Stimulated activated CD4-positive, alpha-beta T cell treated with anti-CD3 and anti-CD28 coated beads, Interleukin-15, amount 100 ng/mL, for 24 hours (primary cell): ENCODE data around the gene MED7.
"Not testable (repeated sequence)": the region's sequence is repeated elsewhere in the genome, so short reads cannot be mapped to it uniquely, and the experiment has no call there.

Experiments
- DNase-seq: peaks from one replicate; pipeline ENCODE4 v3.0.0-alpha.2; 2020

MED7 gene

GRCh38 chr5:157142317-157143126 lies at the start of gene MED7:
Gene MED7, minus strand, starts transcription at chr5:157142865. Its CDS starts 3,434 bp downstream, at chr5:157139431.
- DNase-seq: peak; percentile 93

GRCh38 chr5:157189223-157189622 lies 46.6 kb upstream of the MED7 start:
- peak; percentile 72 for DNase-seq

GRCh38 chr5:157188270-157188669 lies 45.6 kb upstream of the MED7 start:
- no peak for DNase-seq

GRCh38 chr5:157187046-157187754 lies 44.5 kb upstream of the MED7 start:
- no peak for DNase-seq

GRCh38 chr5:157186309-157187045 lies 43.8 kb upstream of the MED7 start:
- DNase-seq: peak; percentile 47

GRCh38 chr5:157185122-157185521 lies 42.5 kb upstream of the MED7 start:
- DNase-seq: not testable (repeated sequence)

GRCh38 chr5:157184117-157184670 lies 41.5 kb upstream of the MED7 start:
- DNase-seq: no peak

- no peak for DNase-seq
Measured at GRCh38 chr5:157182143-157182757, 39.6 kb upstream of the MED7 start.

- no peak for DNase-seq
Measured at GRCh38 chr5:157180374-157181264, 38.0 kb upstream of the MED7 start, which contains the start of gene ITK. Gene ITK, plus strand, starts transcription at chr5:157180840. Its CDS starts 138 bp downstream, at chr5:157180978.

GRCh38 chr5:157178966-157179365 lies 36.3 kb upstream of the MED7 start:
- DNase-seq: no peak

GRCh38 chr5:157177953-157178352 lies 35.3 kb upstream of the MED7 start:
- DNase-seq: no peak

GRCh38 chr5:157175071-157175612 lies 32.5 kb upstream of the MED7 start:
- DNase-seq: peak; percentile 55

GRCh38 chr5:157172403-157172802 lies 29.7 kb upstream of the MED7 start:
- DNase-seq: peak; percentile 92

- no peak for DNase-seq
Measured at GRCh38 chr5:157168286-157168685, 25.6 kb upstream of the MED7 start.

GRCh38 chr5:157167214-157167621 lies 24.6 kb upstream of the MED7 start:
- DNase-seq: no peak

GRCh38 chr5:157166214-157167213 lies 23.8 kb upstream of the MED7 start, which contains the start of gene GARIN3:
Gene GARIN3, minus strand, starts transcription at chr5:157166264. Its CDS starts 96 bp downstream, at chr5:157166168.
- no peak for DNase-seq

GRCh38 chr5:157165668-157166067 lies 23.0 kb upstream of the MED7 start:
- DNase-seq: no peak

- DNase-seq: no peak
Measured at GRCh38 chr5:157165261-157165660, 22.6 kb upstream of the MED7 start.

GRCh38 chr5:157164521-157164920 lies 21.9 kb upstream of the MED7 start:
- DNase-seq: no peak
